Panc1 (cell line): ENCODE data around the gene MPP2. TPM values are rescaled to one million over a fixed set of nuclear protein-coding genes. Genes with fewer than 3 reads are reported as not detected.

Experiments used
- ATAC-seq: fragments of 200-7000 bp; cut with Tn5 transposase; 2 replicates; pipeline ENCODE4 v1.9.1; 2020; ENCODE audit warnings: mild to moderate bottlenecking, moderate library complexity
- BruUV-seq: library from RNA; stranded (reverse); fragments of 400-500 nt; replicated peaks from 2 replicates; lab custom pipeline; 2021; lab: Mats Ljungman, UMichigan
- CTCF ChIA-PET: fragments of 300-600 bp; sonication (Branson Sonifier 250); formaldehyde crosslinking; loops from one replicate; lab custom pipeline; 2022; ENCODE audit warnings: antibody characterized with exemption; lab: Charles Lee
- POLR2A ChIA-PET: fragments of 300-600 bp; sonication (Branson Sonifier 250); formaldehyde crosslinking; loops from one replicate; lab custom pipeline; 2022; ENCODE audit warnings: antibody characterized with exemption; lab: Charles Lee
- DNase-seq: peaks from one replicate; pipeline ENCODE4 v3.0.0-alpha.2; 2010; ENCODE audit warnings: low read depth, low spot score
- H3K27ac ChIP-seq: 2 replicates; pipeline ENCODE4 v1.5.1; 2011; ENCODE audit warnings: mild to moderate bottlenecking, low read length, inconsistent platforms
- H3K27me3 ChIP-seq: fragments of 200-500 bp; sonication (Bioruptor generic); 2 replicates; pipeline ENCODE4 v1.6.0; 2014; ENCODE audit warnings: low read length, inconsistent platforms; ENCODE audit not compliant: control insufficient read depth, insufficient read depth
- H3K36me3 ChIP-seq: fragments of 200-500 bp; sonication (Bioruptor generic); 2 replicates; pipeline ENCODE4 v1.5.1; 2014; ENCODE audit warnings: inconsistent platforms, mild to moderate bottlenecking, low read length, moderate library complexity; ENCODE audit not compliant: control insufficient read depth, insufficient read depth
- H3K4me1 ChIP-seq: 2 replicates; pipeline ENCODE4 v1.5.1; 2011; ENCODE audit warnings: inconsistent platforms, mild to moderate bottlenecking, low read length, moderate library complexity; ENCODE audit not compliant: control insufficient read depth, insufficient read depth
- H3K4me3 ChIP-seq, 2 experiments: 2 replicates each; pipeline ENCODE4 v1.5.1; 2011 to 2012; ENCODE audit warnings: low read depth in 2 of 2, low read length in 2 of 2, mild to moderate bottlenecking in 2 of 2, inconsistent platforms in 1 of 2, moderate library complexity in 1 of 2
- H3K9me3 ChIP-seq: fragments of 200-500 bp; sonication (Bioruptor generic); 2 replicates; pipeline ENCODE4 v1.5.1; 2014; ENCODE audit warnings: low read depth, mild to moderate bottlenecking, inconsistent platforms, low read length, moderate library complexity; ENCODE audit not compliant: control insufficient read depth, insufficient read depth
- POLR2AphosphoS5 ChIP-seq: IDR thresholded peaks from 2 replicates; pipeline ENCODE4 v1.6.1; 2012; ENCODE audit warnings: mild to moderate bottlenecking, low read depth, low read length, moderate library complexity
- SIN3A ChIP-seq: IDR thresholded peaks from 2 replicates; pipeline ENCODE4 v1.6.1; 2012; ENCODE audit warnings: low read depth, mild to moderate bottlenecking, low read length, moderate library complexity, borderline replicate concordance; ENCODE audit not compliant: insufficient read depth
- TCF7L2 ChIP-seq: IDR thresholded peaks from 2 replicates; pipeline ENCODE4 v1.6.1; 2011; ENCODE audit warnings: mild to moderate bottlenecking, low read depth, low read length, inconsistent platforms
- in situ Hi-C: cut with HindIII; loops from 2 replicates; pipeline ENCODE4 v1.10.0; 2016; ENCODE audit warnings: low sequenced_read_pairs, low pct_unique_long_range_greater_than_20kb
- intact Hi-C: fragments of 100-400 bp; cut with micrococcal nuclease; formaldehyde crosslinking; loops from one replicate; pipeline ENCODE4 v1.10.0; 2022; ENCODE audit not compliant: unreplicated experiment
- total RNA-seq: library from RNA; stranded (reverse); gene quantifications from one replicate; pipeline ENCODE4 v1.2.1, GENCODE V29; 2021; ENCODE audit not compliant: unreplicated experiment
- TF ChIP-seq, protein P1 (sequence below): fragments of 450-650 bp; IDR thresholded peaks from 2 replicates; pipeline ENCODE4 v1.5.1; 2017; ENCODE audit warnings: mild to moderate bottlenecking
- TF ChIP-seq, protein P2 (sequence below), 2 experiments: IDR thresholded peaks; 2 replicates each; pipeline ENCODE4 v1.6.1; 2011 to 2012; ENCODE audit warnings: low read depth in 2 of 2, control low read depth in 1 of 2, low read length in 1 of 2, mild to moderate bottlenecking in 1 of 2, moderate library complexity in 1 of 2; ENCODE audit not compliant: insufficient read depth in 1 of 2

MPP2 gene
- total RNA-seq, 1 experiment from 2014 or later = 3.5 TPM

DNA sequence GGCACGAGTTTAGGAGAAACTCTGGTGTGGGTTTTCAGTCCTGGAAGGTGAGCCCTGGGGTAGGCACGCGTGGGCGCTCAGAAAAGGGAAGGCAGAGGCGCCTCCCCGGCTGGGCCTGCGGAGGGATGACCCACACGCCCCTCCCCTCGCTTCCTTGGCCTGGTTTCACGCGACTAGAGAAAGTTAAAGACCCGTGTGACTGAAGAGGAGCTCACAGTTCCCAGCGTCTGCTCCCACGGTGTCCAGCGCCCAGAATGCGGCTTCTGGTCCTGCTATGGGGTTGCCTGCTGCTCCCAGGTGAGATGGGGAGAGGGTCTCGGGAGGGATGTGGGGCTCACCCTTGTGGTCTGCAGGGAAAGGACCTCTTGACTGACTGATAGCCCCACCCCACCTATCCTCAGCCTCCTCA, 60.4 kb downstream of the MPP2 start, which contains the start of gene CD300LG:
CD300LG (plus strand) TSS at position 214 of the 409 bp plus-strand sequence; CDS start at position 255, 41 bp downstream.
- H3K27ac ChIP-seq = no peak within 1 kb of the TSS
- H3K4me1 ChIP-seq = no peaks in the 10 kb centered on the region
- in situ Hi-C loops (no loop called here), intact Hi-C loops (no loop called here)
- no peaks in the 10 kb centered on the region for H3K27me3 ChIP-seq
- no peaks in the 10 kb centered on the region for H3K36me3 ChIP-seq
- no peaks in the 10 kb centered on the region for H3K9me3 ChIP-seq
- ATAC-seq = no peak
- H3K4me3 ChIP-seq = no peak within 1 kb of the TSS
- POLR2A ChIA-PET = no interaction called here
- CTCF ChIA-PET = no interaction called here
- TF ChIP-seq POLR2AphosphoS5 = no peak
- no peak for TF ChIP-seq TCF7L2
- no peak for TF ChIP-seq SIN3A
- TF ChIP-seq, protein P1, sequence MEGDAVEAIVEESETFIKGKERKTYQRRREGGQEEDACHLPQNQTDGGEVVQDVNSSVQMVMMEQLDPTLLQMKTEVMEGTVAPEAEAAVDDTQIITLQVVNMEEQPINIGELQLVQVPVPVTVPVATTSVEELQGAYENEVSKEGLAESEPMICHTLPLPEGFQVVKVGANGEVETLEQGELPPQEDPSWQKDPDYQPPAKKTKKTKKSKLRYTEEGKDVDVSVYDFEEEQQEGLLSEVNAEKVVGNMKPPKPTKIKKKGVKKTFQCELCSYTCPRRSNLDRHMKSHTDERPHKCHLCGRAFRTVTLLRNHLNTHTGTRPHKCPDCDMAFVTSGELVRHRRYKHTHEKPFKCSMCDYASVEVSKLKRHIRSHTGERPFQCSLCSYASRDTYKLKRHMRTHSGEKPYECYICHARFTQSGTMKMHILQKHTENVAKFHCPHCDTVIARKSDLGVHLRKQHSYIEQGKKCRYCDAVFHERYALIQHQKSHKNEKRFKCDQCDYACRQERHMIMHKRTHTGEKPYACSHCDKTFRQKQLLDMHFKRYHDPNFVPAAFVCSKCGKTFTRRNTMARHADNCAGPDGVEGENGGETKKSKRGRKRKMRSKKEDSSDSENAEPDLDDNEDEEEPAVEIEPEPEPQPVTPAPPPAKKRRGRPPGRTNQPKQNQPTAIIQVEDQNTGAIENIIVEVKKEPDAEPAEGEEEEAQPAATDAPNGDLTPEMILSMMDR = no peak
- TF ChIP-seq, protein P2, sequence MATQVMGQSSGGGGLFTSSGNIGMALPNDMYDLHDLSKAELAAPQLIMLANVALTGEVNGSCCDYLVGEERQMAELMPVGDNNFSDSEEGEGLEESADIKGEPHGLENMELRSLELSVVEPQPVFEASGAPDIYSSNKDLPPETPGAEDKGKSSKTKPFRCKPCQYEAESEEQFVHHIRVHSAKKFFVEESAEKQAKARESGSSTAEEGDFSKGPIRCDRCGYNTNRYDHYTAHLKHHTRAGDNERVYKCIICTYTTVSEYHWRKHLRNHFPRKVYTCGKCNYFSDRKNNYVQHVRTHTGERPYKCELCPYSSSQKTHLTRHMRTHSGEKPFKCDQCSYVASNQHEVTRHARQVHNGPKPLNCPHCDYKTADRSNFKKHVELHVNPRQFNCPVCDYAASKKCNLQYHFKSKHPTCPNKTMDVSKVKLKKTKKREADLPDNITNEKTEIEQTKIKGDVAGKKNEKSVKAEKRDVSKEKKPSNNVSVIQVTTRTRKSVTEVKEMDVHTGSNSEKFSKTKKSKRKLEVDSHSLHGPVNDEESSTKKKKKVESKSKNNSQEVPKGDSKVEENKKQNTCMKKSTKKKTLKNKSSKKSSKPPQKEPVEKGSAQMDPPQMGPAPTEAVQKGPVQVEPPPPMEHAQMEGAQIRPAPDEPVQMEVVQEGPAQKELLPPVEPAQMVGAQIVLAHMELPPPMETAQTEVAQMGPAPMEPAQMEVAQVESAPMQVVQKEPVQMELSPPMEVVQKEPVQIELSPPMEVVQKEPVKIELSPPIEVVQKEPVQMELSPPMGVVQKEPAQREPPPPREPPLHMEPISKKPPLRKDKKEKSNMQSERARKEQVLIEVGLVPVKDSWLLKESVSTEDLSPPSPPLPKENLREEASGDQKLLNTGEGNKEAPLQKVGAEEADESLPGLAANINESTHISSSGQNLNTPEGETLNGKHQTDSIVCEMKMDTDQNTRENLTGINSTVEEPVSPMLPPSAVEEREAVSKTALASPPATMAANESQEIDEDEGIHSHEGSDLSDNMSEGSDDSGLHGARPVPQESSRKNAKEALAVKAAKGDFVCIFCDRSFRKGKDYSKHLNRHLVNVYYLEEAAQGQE (IDR thresholded peaks at IDR 0.05; ENCODE audit: insufficient read depth in 1 of 2, low read depth in 2 of 2, low read length in 1 of 2) = no peak
- no peak for DNase-seq
- BruUV-seq = no TSS peak

DNA sequence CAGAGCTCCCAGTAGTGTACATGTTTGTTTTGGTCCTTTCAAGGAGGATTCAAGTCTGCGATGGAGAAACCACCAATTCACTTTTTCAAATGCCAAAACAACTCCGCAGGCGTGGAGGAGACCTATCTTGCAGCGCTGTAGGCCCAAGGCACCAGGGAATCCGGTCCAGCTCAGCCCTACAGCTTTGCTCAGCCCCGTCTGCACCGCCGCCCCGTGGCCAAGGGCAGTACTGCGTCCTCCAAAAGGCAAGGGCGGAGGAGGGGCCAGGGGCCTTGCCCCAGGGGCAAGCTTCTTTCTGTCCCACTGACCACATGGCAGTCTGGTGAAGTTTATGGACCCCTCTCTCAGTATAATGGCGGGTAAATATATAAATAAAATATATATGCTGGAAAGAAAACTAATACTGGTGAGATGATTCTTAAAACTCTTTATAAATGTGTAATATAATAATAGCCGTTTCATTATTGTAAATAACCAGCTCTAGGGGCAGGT, 61.1 kb downstream of the MPP2 start:
- H3K9me3 ChIP-seq = no peaks in the 10 kb centered on the region
- no peaks in the 10 kb centered on the region for H3K27me3 ChIP-seq
- BruUV-seq = no TSS peak
- DNase-seq = peak; percentile 38
- TF ChIP-seq, protein P1 = peak; percentile 95
- TF ChIP-seq POLR2AphosphoS5 = no peak
- ChIA-PET POLR2A (no interaction called here), CTCF (interaction anchor here (0.5 to 1.1 kb wide), 5 partner anchors 25 to 292 kb away, joined by 3 to 4 read pairs (median 3); no protein-coding TSS in a partner anchor)
- H3K36me3 ChIP-seq = no peaks in the 10 kb centered on the region
- no peak overlapping the region for H3K4me3 ChIP-seq
- intact Hi-C loops (no loop called here), in situ Hi-C loops (no loop called here)
- peaks cover 6% of the 10 kb centered on the region; the same call in 1 of the 2 replicates for H3K4me1 ChIP-seq
- H3K27ac ChIP-seq = no peak overlapping the region
- peak; percentile 93 for ATAC-seq
